Measurements from ENCODE around the gene LSP1.
"Not testable (repeated sequence)": the region's sequence is repeated elsewhere in the genome, so short reads cannot be mapped to it uniquely, and the experiment has no call there.

Gene LSP1

DNA sequence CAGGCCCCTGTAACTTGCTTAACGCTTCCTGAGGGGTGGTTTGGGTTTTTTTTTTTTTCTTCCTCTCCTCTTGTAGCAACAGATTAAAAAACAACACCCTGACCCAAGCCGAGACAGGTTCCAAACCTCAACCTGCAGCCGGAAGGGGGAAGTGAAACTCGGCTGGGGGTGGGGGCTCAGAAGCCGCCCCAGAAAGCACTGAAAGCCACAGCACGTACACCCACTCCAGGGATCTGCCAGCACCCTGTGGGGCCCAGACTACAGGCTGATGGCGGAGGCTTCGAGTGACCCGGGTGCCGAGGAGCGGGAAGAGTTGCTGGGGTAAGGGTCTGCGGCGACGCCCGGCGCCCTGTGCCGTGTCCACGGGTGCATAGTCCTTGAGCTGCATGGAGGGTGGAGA is at the start of gene LSP1:
LSP1 (plus strand) TSS at position 208 of the 400 bp plus-strand sequence; CDS start at position 269, 61 bp downstream.
- no peak for DNase-seq

GRCh38 chr11:1803246-1803645 is 49.6 kb upstream of the LSP1 start:
- no peak for DNase-seq

GRCh38 chr11:1803835-1804519 is 48.9 kb upstream of the LSP1 start:
- DNase-seq, result not testable (repeated sequence)

DNA sequence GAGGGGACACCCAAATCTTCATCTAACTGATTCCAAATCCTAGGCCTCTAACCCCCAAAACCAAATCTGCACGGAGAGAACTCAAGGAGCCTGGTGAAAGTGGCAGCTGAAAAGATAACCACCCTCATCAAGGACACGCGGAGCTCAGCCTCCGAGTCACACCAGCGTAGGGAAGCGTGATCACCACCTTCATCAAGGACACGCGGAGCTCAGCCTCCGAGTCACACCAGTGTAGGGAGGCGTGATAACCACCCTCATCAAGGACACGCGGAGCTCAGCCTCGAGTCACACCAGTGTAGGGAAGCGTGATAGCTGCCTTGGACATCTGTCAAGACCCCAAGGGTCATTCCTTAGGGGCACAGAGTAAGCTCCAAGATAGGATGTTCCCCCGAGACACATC is 47.4 kb upstream of the LSP1 start:
- no peak for DNase-seq

- no peak for DNase-seq
Observed at GRCh38 chr11:1807264-1807995, 45.5 kb upstream of the LSP1 start.

GRCh38 chr11:1810761-1811160 is 42.1 kb upstream of the LSP1 start:
- no peak for DNase-seq

DNA sequence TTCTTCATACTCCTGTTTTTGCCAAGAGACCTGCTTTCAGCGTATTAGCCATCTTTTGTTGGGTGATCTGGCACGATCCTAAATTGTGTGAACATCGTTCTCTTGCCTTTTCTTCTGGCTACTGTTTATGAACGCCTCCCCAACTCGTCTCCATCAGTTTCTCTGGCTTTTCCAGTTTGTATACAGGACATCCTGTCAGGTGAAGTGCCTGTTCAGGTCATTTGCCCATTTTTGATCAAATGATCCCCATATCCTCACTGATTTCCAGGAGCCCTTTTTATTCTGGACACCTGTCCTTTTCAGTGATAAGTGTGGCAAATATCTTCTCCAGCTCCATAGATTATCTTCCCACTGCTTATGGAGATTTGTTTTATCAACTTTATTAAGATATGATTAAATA is 40.6 kb upstream of the LSP1 start:
- DNase-seq, result no peak

- DNase-seq, result no peak
Observed at GRCh38 chr11:1812801-1813200, 40.1 kb upstream of the LSP1 start.

DNA sequence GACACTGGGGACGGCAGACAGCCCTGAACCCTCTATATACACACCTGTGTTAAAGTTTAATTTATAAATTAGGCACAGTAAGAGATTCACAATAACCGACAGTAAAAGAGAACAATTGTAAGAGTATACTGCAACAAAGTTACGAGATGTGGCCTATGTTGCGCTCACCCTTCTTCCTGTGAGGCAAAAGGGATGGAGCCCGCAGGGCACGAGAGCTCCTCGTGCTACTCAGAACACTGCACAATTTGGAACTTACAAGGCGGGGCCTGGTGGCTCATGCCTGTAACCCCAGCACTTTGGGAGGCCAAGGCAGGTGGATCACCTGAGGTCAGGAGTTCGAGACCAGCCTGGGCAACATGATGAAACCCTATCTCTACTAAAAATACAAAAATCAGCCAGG is 39.5 kb upstream of the LSP1 start:
- not testable (repeated sequence) for DNase-seq

DNA sequence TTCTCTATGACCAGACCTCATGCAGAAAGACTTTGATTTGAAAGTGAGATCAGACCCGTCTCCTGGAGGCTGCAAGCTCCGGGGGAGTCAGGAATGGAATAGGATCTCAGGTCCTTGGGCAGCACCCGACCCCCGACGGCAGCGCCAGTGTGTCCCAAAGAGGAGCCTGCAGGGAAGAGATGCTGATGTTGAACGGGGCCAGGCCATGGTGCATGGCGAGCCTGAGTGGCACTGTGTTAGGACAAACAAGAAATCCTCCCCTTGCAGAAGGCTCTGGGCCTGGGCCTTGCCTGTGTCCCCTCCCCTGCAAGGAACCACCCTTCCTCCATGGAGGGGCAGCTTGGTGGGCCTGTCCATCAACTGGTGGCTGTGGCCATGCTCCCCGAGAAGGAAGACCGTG is 38.2 kb upstream of the LSP1 start:
- no peak for DNase-seq

GRCh38 chr11:1815311-1815710 is 37.6 kb upstream of the LSP1 start:
- no peak for DNase-seq

- DNase-seq, result no peak
Observed at GRCh38 chr11:1815751-1816150, 37.1 kb upstream of the LSP1 start.

DNA sequence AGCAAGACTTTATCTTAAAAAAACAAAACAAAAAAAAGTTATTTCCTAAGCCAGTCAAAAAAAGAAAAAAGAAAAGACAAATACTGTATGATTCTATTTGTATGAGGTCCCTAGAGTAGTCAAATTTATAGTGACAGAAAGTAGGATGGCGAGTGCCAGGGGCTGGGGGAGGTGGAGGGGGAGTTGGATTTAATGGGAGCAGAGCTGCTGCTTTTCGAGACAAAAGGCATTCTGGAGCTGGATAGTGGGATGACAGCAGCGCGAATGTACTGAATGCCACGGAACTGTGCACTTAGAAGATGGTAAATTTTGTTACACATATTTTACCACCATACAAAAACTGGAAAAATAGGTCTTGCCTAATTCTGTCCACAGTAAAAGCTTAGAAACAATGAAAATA is 35.9 kb upstream of the LSP1 start:
- no peak for DNase-seq

GRCh38 chr11:1817511-1817910 is 35.4 kb upstream of the LSP1 start:
- no peak for DNase-seq

GRCh38 chr11:1819074-1819473 is 33.8 kb upstream of the LSP1 start:
- no peak for DNase-seq

- DNase-seq, result no peak
Observed at GRCh38 chr11:1820463-1821325, 32.2 kb upstream of the LSP1 start.

- DNase-seq, result no peak
Observed at GRCh38 chr11:1821562-1821961, 31.3 kb upstream of the LSP1 start.

GRCh38 chr11:1822648-1823375 is 30.1 kb upstream of the LSP1 start:
- no peak for DNase-seq

DNA sequence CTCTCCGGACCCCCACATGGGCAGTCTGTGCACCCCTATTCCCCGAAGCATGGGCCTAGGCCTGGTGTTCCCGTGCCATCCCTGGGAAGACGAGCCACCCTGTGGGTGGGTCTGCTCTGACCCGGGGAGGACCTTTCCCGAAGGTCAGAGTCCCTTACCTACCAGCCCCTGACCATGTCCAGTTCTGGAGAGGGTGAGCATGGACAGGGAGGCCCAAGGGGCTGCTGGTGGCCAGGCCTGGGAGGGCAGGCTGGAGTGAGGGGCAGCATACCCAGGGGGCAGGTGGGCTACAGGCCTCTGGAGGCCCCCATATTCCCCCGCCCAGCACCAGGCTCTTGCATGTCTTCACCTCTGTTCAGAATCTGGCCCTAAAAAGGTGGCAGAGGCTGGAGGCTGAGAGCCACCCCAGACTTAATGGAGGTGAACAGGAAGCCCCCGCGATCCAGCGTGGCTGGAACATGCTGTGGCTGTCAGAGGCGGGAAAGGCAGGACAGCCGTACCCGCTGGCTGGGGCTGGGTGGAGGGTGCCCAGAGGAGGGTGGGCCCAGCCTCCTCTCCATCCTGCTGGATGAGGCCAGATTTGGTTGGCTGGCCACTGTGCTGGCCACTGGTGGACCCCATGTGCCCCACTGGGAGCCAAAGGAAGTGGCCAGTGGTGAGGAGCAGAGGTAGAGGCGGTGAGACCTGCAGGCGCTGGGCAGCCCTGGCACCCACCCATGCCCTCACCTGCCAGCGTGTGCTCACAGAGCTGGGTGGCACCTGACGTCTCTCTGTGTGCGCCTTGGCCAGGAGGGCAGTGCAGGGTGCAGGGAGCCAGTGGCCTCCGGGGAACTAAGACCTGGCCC is 29.3 kb upstream of the LSP1 start:
- no peak for DNase-seq

DNA sequence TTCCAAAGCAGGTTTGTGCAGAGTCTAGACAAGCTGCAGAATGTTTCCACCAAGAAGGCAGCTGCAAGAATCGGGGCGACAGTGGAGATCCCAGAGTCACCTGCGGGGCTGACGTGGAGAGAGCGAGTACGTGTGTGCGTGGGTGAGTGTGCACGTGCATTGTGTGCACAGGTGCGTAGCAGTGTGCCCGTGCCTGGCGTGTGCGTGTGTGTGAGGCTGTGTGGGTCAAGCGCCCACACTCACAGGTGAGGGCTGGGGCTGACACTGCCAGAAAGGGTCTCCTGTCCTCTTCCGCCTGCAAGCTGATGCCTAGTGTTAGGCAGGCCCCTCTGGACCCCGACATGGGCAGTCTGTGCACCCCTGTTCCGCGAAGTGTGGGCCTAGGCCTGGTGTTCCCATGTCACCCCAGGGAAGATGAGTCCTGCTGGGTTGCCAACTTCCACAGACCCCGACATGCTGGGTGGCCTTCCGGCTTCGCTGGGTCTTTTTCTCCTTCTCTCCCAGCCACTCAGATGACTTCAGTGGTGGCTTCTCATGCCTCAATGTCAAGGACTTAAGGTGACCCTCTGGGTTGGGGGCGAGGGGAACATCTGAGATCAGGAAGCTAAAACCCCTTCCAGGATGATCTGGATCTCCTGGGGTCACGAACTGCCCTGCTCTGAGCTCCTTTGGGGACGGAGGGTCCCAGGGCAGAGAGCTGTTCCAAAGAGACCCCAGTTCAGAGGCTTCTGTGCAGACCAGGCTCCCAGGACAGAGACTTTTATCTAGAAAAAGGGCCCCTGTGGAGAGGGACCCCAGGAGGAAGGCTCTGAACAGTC is 28.5 kb upstream of the LSP1 start:
- no peak for DNase-seq
